D721Med (cell line): ENCODE measurements around the gene CA12.

ENCODE experiments used
- DNase-seq: peaks from one replicate; pipeline ENCODE4 v3.0.0; 2011; ENCODE audit warnings: low spot score; ENCODE audit not compliant: insufficient read length
- FAIRE-seq: peaks from 2 replicates; lab custom pipeline; 2011; peaks lifted over from hg19 to GRCh38; lab: Jason Lieb, UNC
- TF ChIP-seq, protein P1 (sequence below): IDR thresholded peaks from 2 replicates; pipeline ENCODE4 v1.5.1; 2012; ENCODE audit warnings: mild to moderate bottlenecking, control low read depth; ENCODE audit not compliant: insufficient read depth; ENCODE audit errors: missing control alignments

Gene CA12

GRCh38 chr15:63366451-63366850 is 15.2 kb downstream of the CA12 start:
- DNase-seq (no peak), FAIRE-seq (no peak)
- TF ChIP-seq, protein P1, sequence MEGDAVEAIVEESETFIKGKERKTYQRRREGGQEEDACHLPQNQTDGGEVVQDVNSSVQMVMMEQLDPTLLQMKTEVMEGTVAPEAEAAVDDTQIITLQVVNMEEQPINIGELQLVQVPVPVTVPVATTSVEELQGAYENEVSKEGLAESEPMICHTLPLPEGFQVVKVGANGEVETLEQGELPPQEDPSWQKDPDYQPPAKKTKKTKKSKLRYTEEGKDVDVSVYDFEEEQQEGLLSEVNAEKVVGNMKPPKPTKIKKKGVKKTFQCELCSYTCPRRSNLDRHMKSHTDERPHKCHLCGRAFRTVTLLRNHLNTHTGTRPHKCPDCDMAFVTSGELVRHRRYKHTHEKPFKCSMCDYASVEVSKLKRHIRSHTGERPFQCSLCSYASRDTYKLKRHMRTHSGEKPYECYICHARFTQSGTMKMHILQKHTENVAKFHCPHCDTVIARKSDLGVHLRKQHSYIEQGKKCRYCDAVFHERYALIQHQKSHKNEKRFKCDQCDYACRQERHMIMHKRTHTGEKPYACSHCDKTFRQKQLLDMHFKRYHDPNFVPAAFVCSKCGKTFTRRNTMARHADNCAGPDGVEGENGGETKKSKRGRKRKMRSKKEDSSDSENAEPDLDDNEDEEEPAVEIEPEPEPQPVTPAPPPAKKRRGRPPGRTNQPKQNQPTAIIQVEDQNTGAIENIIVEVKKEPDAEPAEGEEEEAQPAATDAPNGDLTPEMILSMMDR, result no peak

DNA sequence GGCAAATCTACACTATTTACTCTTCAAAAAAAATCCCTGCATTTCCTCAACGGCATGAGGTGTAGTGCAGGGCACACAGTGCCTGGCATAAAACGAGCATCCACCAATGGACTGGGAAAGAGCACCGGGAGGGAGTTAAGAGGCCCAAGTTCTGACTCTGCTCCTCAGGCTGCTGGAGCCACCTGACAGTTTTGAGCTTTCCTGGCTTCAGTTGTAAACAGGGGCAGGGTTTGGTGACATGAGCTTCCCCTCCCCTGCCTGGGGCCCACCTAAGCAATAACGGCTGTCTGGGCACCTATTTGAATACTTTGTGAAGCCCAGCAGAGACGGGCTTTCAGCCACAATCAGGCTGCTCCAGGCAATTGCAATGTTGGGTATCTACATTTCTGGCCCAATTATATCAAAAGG is 16.4 kb downstream of the CA12 start:
- no peak for DNase-seq
- no peak for FAIRE-seq
- TF ChIP-seq, protein P1, result no peak

GRCh38 chr15:63364399-63365272 is 17.0 kb downstream of the CA12 start:
- no peak for DNase-seq
- FAIRE-seq, result no peak
- TF ChIP-seq, protein P1, result no peak

DNA sequence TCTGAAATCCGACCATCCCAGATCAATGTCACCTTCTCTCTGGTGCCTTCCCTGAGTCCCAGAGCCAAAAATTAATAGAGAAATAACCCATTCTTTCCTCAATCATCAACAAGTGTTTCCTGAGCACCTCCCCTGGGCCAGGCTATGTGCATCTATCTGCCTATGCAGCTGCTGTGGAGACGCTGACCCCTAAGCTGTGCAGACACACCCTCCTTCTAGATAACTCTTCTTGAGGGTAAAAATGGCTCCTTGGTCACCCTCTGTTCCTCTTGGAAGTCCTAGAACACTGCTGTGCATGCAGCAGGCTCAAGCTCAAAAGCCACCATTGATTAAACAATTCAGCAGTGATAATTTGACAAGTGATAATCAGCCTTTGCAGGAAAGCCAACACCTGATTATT is 18.4 kb downstream of the CA12 start:
- DNase-seq (no peak), FAIRE-seq (no peak)
- TF ChIP-seq, protein P1, result no peak

DNA sequence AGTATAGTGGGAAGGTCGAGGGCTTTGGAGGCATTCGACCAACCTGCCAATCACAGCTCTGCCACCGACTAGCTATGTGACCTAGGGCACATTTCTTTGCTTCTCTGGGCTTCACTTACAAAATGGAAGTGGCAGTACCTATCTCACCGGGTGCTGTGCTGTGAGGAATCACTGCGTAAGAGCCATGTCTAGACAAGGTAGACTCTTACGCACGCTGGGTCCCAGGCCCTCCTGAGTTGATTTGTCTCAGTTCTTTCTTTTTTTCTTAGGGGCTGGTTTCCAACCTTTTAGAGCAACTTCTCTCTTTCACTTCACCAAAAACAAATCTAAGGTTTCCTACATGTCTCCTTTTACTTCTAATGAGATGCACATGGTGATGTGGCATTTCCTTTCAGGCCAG is 18.8 kb downstream of the CA12 start:
- no peak for DNase-seq
- no peak for FAIRE-seq
- TF ChIP-seq, protein P1, result no peak

GRCh38 chr15:63362196-63362595 is 19.4 kb downstream of the CA12 start:
- FAIRE-seq (no peak), DNase-seq (no peak)

GRCh38 chr15:63360170-63360569 is 21.5 kb downstream of the CA12 start:
- TF ChIP-seq, protein P1, result no peak
- FAIRE-seq, result no peak

More at GRCh38 chr15:63362196-63362595, 19.4 kb downstream of the CA12 start:
- TF ChIP-seq, protein P1, result no peak

More at GRCh38 chr15:63360170-63360569, 21.5 kb downstream of the CA12 start:
- DNase-seq, result no peak
